ENCODE data around the gene PRCD. TPM values are rescaled to one million over a fixed set of nuclear protein-coding genes. Genes with fewer than 3 reads are reported as not detected.

The PRCD gene
- total RNA-seq, 1 donor from 2014 or later = 21.4 TPM

- Histone ChIP-seq H3K9me3 (no peaks in the 10 kb centered on the region), H3K27ac (no peak overlapping the region), H3K4me1 (peaks cover 41% of the 10 kb centered on the region), H3K36me3 (no peaks in the 10 kb centered on the region), H3K4me3 (no peak overlapping the region), H3K27me3 (no peaks in the 10 kb centered on the region)
- intact Hi-C loops (cut with DNase I) = loop anchor here (10.0 kb wide), 1 partner anchor 85 kb away; the partner anchor contains the start of gene AANAT
- no peak for TF ChIP-seq POLR2AphosphoS5 (IDR thresholded peaks at IDR 0.05; ENCODE audit: insufficient read depth in 1 of 2, low read depth in 1 of 2)
- TF ChIP-seq POLR2A (IDR thresholded peaks at IDR 0.05) = no peak
- TF ChIP-seq CTCF (IDR thresholded peaks at IDR 0.05) = no peak
- no peak for DNase-seq (ENCODE audit: extremely low spot score in 2 of 2)
Measured at GRCh38 chr17:76549539-76549938, 9.7 kb downstream of the PRCD start.

DNA sequence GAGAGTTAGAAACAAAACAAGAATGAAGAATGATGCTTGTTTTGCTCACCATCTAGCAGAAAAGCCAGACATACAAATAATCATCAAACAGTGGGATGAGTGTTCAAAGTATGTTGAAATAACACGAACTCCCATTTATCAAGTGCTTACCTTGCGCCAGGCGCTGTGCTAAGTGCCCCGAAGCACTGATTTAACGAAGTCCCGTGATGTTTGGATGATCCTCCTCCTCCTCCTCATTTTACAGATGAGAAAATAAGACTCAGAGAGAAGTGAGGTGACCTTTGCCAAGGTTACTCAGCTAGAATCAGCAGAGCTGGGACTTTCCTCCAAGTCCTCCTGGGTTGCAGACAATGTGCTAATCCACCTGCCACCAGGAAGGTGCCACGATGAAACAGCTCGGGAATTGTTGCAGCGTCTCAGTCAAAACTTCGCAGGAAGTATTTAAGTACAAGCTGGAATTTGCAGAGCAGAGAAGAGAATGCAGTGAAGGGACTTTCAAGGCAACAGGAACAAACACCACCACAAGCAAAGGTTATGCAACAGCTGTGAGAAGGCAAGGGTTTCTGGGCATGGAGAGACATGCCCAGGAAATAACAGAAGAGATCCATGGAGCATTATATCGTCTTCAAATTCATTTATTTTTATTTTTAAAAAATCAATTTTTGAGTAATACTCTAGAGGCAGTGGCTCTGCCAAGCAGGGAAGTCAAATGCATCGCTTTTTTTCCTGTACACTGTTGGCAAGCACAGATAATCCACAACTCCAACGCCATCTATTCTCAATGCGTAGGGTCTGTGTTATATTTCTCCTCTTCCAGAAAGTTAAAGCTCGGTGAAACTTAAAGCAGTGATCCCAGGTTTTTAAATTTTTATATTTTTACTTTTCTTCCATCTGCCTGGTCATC, 11.1 kb downstream of the PRCD start:
- H3K27ac ChIP-seq = peak overlapping the region; percentile 37

GRCh38 chr17:76551685-76552084, 11.8 kb downstream of the PRCD start:
- DNase-seq (ENCODE audit: extremely low spot score in 2 of 2) = no peak
- TF ChIP-seq CTCF (IDR thresholded peaks at IDR 0.05) = no peak
- no peak for TF ChIP-seq POLR2AphosphoS5 (IDR thresholded peaks at IDR 0.05; ENCODE audit: insufficient read depth in 1 of 2, low read depth in 1 of 2)
- no peak for TF ChIP-seq POLR2A (IDR thresholded peaks at IDR 0.05)
- no peaks in the 10 kb centered on the region for H3K36me3 ChIP-seq
- no peaks in the 10 kb centered on the region for H3K9me3 ChIP-seq
- H3K4me1 ChIP-seq = peaks cover 30% of the 10 kb centered on the region
- H3K27me3 ChIP-seq = no peaks in the 10 kb centered on the region
- intact Hi-C loops (cut with DNase I) = no loop called here
- peak overlapping the region; percentile 36 for H3K27ac ChIP-seq
- H3K4me3 ChIP-seq = no peak overlapping the region

More for the DNA sequence above, 11.1 kb downstream of the PRCD start:
- intact Hi-C loops (cut with DNase I) = no loop called here
- Histone ChIP-seq H3K4me3 (no peak overlapping the region), H3K27me3 (no peaks in the 10 kb centered on the region), H3K36me3 (no peaks in the 10 kb centered on the region), H3K4me1 (peaks cover 30% of the 10 kb centered on the region), H3K9me3 (no peaks in the 10 kb centered on the region)
- peak in 1 of 2 donors; percentile 62 for TF ChIP-seq POLR2AphosphoS5 (IDR thresholded peaks at IDR 0.05; ENCODE audit: insufficient read depth in 1 of 2, low read depth in 1 of 2)
- TF ChIP-seq CTCF (IDR thresholded peaks at IDR 0.05) = no peak
- DNase-seq (ENCODE audit: extremely low spot score in 2 of 2) = no peak

DNA sequence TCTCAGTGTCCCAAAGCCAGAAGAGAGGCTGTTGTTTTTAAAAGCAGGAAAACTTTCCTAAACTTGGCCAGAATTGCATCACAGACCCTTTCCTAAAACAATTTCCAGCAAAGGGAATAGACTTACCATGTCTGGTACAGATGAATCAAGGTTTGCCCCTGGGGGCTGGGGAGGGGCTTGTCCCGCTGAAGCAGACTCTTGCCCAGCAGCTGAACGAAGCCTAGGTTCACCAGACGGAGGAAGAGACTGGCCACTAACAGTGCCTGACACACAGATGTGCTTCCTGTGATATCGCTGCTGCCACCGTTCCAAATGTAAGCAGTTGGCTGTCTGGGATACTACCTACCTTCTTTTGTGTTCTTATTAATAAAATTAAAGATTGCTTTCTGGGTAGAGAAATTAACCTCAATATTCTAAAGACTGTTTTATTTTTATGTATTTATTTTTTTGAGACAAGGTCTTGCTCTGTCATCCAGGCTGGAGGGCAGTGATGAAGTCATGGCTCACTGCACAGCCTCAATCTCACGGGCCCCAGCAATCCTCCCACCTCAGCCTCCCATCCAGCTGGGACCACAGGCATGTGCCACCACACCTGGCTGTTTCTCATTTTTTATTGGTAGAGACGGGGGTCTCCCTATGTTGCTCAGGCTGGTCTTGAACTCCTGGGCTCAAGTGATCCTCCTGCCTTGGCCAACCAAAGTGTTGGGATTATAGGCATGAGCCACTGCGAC, 13.5 kb downstream of the PRCD start:
- H3K27ac ChIP-seq = no peak overlapping the region

More for the DNA sequence above, 13.5 kb downstream of the PRCD start:
- Histone ChIP-seq H3K9me3 (no peaks in the 10 kb centered on the region), H3K4me3 (no peak overlapping the region), H3K27me3 (no peaks in the 10 kb centered on the region), H3K4me1 (peaks cover 31% of the 10 kb centered on the region), H3K36me3 (no peaks in the 10 kb centered on the region)
- DNase-seq (ENCODE audit: extremely low spot score in 2 of 2) = no peak
- no peak for TF ChIP-seq CTCF (IDR thresholded peaks at IDR 0.05)
- no peak for TF ChIP-seq POLR2A (IDR thresholded peaks at IDR 0.05)
- no peak for TF ChIP-seq POLR2AphosphoS5 (IDR thresholded peaks at IDR 0.05; ENCODE audit: insufficient read depth in 1 of 2, low read depth in 1 of 2)
- intact Hi-C loops (cut with DNase I) = no loop called here

Data from vagina (tissue), 2 donors.